C4-2B (cell line): Measurements from ENCODE around the gene PIBF1.

ENCODE experiments used
- ZFX ChIP-seq: fragments of 450-650 bp; IDR thresholded peaks from 2 replicates; pipeline ENCODE4 v1.6.1; 2017
- TF ChIP-seq, protein P1 (sequence below): fragments of 450-650 bp; conservative IDR thresholded peaks from 2 replicates; pipeline ENCODE4 v1.5.1; 2017; ENCODE audit warnings: mild to moderate bottlenecking

DNA sequence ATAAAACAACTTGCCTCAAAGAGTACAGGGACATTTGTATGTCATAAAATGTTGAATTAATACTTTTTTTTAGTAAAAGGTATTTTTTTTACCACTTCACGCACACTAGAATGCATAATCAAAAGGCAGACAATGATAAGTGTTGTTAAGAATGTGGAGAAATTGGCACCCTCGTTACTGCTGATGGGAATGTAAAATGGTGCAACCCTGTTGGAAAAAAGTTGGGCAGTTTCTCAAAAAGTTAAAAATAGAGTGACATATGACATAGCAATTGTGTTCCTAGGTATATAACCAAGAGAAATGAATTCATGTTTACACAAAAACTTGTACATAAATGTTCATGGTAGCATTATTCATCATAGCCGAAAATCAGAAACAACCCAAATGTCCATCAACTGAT is 109.5 kb downstream of the PIBF1 start:
- TF ChIP-seq, protein P1, sequence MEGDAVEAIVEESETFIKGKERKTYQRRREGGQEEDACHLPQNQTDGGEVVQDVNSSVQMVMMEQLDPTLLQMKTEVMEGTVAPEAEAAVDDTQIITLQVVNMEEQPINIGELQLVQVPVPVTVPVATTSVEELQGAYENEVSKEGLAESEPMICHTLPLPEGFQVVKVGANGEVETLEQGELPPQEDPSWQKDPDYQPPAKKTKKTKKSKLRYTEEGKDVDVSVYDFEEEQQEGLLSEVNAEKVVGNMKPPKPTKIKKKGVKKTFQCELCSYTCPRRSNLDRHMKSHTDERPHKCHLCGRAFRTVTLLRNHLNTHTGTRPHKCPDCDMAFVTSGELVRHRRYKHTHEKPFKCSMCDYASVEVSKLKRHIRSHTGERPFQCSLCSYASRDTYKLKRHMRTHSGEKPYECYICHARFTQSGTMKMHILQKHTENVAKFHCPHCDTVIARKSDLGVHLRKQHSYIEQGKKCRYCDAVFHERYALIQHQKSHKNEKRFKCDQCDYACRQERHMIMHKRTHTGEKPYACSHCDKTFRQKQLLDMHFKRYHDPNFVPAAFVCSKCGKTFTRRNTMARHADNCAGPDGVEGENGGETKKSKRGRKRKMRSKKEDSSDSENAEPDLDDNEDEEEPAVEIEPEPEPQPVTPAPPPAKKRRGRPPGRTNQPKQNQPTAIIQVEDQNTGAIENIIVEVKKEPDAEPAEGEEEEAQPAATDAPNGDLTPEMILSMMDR, result no peak
- no peak for TF ChIP-seq ZFX
